GM06990 (cell line): ENCODE measurements around the gene PDE1C.

ENCODE experiments used
- DNase-seq: peaks from one replicate; pipeline ENCODE4 v3.0.0-alpha.2; 2011; ENCODE audit not compliant: insufficient read length; ENCODE audit errors: extremely low read depth
- H3K27me3 ChIP-seq: replicated peaks from 2 replicates; pipeline ENCODE4 v1.6.0; 2011; ENCODE audit warnings: low read length; ENCODE audit not compliant: control insufficient read depth, insufficient read depth
- H3K36me3 ChIP-seq: 2 replicates; pipeline ENCODE4 v1.5.1; 2011; ENCODE audit warnings: low read length; ENCODE audit not compliant: control insufficient read depth, insufficient read depth
- H3K4me3 ChIP-seq: replicated peaks from 2 replicates; pipeline ENCODE4 v1.5.1; 2011; ENCODE audit warnings: low read depth, mild to moderate bottlenecking, control low read depth, low read length
- TF ChIP-seq, protein P1 (sequence below): IDR thresholded peaks from 2 replicates; pipeline ENCODE4 v1.5.1; 2011; ENCODE audit warnings: low read length, control low read depth, mild to moderate bottlenecking, inconsistent platforms; ENCODE audit not compliant: insufficient read depth, poor library complexity, severe bottlenecking

Gene PDE1C

DNA sequence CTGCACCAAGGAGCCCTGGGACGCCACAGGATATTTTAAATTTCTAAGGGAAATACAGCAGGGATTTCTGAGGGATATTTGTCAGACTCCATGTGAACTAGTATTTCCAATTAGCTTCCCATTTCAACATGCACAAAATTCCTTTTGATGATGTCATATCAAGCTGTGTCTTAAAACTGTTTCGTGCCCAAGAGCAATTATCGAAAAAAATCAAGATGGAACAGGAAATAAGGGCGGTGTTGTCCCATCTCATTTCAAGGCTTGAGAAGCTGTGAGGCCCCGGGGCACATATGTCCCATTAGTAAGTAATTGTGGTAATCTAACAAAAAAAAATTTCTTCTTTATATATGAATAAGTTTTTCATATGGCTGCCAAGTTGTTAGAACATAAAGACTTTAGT, 335.8 kb downstream of the PDE1C start:
- DNase-seq = no peak
- Histone ChIP-seq H3K4me3 (no peak overlapping the region), H3K27me3 (no peaks in the 10 kb centered on the region), H3K36me3 (no peaks in the 10 kb centered on the region)
- TF ChIP-seq, protein P1, sequence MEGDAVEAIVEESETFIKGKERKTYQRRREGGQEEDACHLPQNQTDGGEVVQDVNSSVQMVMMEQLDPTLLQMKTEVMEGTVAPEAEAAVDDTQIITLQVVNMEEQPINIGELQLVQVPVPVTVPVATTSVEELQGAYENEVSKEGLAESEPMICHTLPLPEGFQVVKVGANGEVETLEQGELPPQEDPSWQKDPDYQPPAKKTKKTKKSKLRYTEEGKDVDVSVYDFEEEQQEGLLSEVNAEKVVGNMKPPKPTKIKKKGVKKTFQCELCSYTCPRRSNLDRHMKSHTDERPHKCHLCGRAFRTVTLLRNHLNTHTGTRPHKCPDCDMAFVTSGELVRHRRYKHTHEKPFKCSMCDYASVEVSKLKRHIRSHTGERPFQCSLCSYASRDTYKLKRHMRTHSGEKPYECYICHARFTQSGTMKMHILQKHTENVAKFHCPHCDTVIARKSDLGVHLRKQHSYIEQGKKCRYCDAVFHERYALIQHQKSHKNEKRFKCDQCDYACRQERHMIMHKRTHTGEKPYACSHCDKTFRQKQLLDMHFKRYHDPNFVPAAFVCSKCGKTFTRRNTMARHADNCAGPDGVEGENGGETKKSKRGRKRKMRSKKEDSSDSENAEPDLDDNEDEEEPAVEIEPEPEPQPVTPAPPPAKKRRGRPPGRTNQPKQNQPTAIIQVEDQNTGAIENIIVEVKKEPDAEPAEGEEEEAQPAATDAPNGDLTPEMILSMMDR = no peak

DNA sequence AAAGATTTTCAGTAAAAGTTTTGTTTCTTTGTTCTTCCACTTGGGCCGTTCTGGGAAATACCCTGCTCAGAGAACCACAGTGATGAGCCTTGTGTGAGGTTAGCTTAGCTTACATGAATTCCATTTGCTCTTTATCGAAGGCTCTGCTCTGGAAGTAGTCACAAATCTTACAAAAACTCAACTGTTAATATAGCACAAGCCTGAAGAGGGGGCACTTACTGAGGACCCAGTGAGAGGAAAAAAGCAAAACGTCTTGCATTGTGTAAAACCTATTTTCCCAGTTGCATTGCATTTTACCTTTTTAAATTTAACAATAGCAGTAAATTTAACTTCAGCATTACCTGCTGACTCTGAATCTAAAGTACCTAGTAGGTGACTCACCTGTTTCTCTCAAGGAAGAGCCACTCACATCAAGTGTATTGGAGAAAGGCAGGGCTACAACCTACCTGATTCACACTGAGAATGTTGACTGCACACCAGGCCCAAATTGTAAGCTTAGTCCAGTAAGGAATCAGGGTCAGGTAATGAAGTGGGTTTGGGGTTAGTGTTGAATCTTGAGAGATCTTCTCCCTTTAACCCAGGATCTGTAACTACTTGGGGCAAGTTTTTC, 340.9 kb downstream of the PDE1C start:
- H3K27me3 ChIP-seq = no peaks in the 10 kb centered on the region
- H3K36me3 ChIP-seq = no peaks in the 10 kb centered on the region
- DNase-seq = no peak
- TF ChIP-seq, protein P1 = peak; percentile 27
- H3K4me3 ChIP-seq = no peak overlapping the region

DNA sequence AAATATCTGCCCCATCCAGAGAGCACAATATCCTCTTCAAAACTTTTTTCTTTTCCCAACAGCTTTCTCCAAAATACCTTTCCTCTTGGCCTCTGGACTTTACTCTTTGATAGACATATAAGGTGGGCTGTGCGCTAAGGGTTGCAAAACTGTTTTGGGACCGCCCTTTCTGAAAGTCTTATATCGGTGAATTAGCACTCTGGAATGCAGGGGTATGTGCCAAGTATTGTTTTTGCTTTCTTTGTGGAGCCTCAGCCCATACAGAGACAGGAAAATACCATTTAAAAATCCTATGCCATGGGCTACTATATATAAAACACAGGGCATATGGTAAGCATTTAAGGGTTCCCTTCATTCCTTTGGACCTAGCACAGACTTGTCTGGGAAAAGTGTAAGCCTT, 345.5 kb downstream of the PDE1C start:
- no peak for DNase-seq

DNA sequence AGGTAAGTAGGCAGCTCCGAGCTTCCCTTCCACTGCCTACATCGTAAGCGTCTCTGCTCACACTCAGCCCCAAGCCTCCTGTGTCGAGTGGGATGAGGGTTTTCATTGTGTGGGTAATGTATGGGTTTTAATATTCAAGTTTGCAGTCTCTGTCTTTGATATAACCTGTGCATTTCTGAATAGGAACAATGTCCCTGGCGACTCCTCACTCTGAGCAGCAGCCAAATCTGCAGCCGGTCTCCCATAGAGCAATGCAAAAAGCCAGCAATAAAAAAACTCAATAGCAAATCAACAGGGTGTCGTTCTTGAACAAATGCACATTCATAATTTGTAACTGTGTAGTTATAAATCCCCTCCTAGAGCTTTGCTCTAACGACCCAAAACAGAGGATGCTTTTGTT, 349.8 kb downstream of the PDE1C start:
- TF ChIP-seq, protein P1 = no peak
- no peaks in the 10 kb centered on the region for H3K27me3 ChIP-seq
- no peaks in the 10 kb centered on the region for H3K36me3 ChIP-seq

More for the DNA sequence above, 345.5 kb downstream of the PDE1C start:
- no peaks in the 10 kb centered on the region for H3K36me3 ChIP-seq
- no peaks in the 10 kb centered on the region for H3K27me3 ChIP-seq
- TF ChIP-seq, protein P1 = no peak
- no peak overlapping the region for H3K4me3 ChIP-seq

DNA sequence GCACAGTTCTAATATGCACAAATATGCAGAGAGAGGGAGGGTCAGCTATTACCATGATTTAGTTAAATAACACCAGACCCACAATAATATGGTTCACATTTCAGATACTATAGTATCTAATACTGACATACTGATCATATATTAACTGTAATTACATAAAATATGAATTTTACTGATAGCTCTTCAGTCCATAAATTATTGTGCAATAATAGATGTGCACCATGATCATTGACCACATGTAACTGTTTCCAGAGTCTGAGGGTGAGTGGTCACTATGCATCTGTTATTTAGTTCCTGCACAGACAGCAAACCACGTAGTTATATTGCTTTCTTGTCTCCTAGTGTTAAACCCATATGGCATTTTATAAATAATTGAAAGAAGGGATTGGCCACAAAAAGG, 353.9 kb downstream of the PDE1C start:
- Histone ChIP-seq H3K27me3 (no peaks in the 10 kb centered on the region), H3K4me3 (no peak overlapping the region), H3K36me3 (no peaks in the 10 kb centered on the region)
- TF ChIP-seq, protein P1 = no peak
- DNase-seq = no peak

More for the DNA sequence above, 349.8 kb downstream of the PDE1C start:
- DNase-seq = no peak
- no peak overlapping the region for H3K4me3 ChIP-seq

DNA sequence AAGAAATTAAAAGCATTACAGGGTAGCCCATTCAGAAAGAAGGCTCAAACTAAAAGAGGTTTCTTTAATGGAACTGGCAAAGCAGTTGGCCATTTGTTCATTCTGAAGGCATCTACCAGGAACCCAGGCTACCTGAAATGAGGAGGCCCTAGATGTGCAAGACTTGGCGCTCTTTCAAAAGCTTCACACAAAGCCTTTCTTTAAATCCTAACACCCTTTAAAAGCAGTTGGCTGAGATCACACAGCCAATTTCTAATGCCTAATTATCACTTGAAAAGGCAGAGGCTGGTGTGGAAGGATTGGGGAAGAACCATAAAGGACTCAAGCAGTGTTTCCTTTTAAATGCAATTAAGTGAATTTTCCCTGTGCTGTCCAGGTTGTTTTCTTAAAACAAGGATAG, 360.0 kb downstream of the PDE1C start:
- Histone ChIP-seq H3K4me3 (no peak overlapping the region), H3K36me3 (no peaks in the 10 kb centered on the region), H3K27me3 (no peaks in the 10 kb centered on the region; the same call in 1 of the 2 replicates)
- DNase-seq = no peak
- TF ChIP-seq, protein P1 = no peak
